Activated naive CD4-positive, alpha-beta T cell treated with anti-CD3 and anti-CD28 coated beads, Interleukin-2, amount 50 U/mL, for 24 hours (primary cell): Measurements from ENCODE around the gene TRPV5.

Experiments
- H3K27ac Mint-ChIP-seq: one replicate; pipeline ENCODE4 v1.8.0; 2021; ENCODE audit warnings: mild to moderate bottlenecking, mixed read lengths
- H3K27me3 Mint-ChIP-seq: one replicate; pipeline ENCODE4 v1.8.0; 2021; ENCODE audit warnings: mixed read lengths
- H3K36me3 Mint-ChIP-seq: one replicate; pipeline ENCODE4 v1.8.0; 2021; ENCODE audit warnings: mixed read lengths
- H3K4me1 Mint-ChIP-seq: one replicate; pipeline ENCODE4 v1.8.0; 2021; ENCODE audit warnings: mixed read lengths
- H3K4me3 Mint-ChIP-seq: one replicate; pipeline ENCODE4 v1.8.0; 2021; ENCODE audit warnings: mild to moderate bottlenecking, mixed read lengths
- H3K9me3 Mint-ChIP-seq: one replicate; pipeline ENCODE4 v1.8.0; 2021; ENCODE audit warnings: mixed read lengths

Gene TRPV5

GRCh38 chr7:142866361-142867096 lies 67.0 kb downstream of the TRPV5 start:
- Mint-ChIP-seq H3K4me1 (no peaks in the 10 kb centered on the region), H3K4me3 (no peak overlapping the region), H3K9me3 (no peaks in the 10 kb centered on the region), H3K36me3 (peaks cover 4% of the 10 kb centered on the region), H3K27ac (no peak overlapping the region), H3K27me3 (no peaks in the 10 kb centered on the region)

GRCh38 chr7:142865766-142866165 lies 67.8 kb downstream of the TRPV5 start:
- Mint-ChIP-seq H3K4me3 (no peak overlapping the region), H3K9me3 (no peaks in the 10 kb centered on the region), H3K4me1 (no peaks in the 10 kb centered on the region), H3K27me3 (no peaks in the 10 kb centered on the region), H3K36me3 (peaks cover 4% of the 10 kb centered on the region), H3K27ac (no peak overlapping the region)

DNA sequence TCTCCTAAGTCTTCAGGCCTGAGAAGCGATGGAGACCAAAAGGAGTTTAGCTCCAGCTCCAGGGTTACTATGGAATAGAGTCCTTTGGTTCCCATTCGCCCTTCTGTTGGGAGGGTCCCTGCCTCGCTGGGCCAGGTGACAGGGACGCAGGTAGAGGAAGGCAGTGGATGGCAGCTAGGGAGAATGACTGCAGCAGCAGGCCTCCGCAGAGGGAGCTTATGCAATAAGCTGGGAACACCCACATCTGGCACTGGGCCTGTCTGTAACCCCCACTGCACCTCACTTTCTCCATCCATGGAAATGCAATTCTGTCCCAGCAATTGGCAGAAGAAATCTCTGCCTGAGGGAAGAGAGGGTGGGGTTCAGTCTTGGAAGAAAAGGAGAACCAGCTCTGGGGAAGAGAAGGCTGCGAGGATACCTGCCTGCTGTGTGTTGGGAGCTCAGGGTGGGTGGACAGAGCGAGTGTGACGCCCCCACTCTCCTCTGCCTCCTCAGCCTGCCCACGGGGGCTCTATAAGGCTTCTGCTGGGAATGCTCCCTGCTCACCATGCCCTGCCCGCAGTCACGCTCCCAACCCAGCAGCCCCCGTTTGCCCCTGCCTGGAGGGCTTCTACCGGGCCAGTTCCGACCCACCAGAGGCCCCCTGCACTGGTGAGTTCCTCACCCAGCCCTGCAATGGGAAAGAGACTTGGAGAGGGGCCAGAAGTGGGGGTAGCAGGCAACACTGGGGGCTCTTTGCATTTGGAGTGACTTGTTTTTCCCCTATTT lies 68.4 kb downstream of the TRPV5 start:
- Mint-ChIP-seq H3K27ac (no peak overlapping the region), H3K4me1 (peaks cover 3% of the 10 kb centered on the region), H3K36me3 (peaks cover 4% of the 10 kb centered on the region), H3K4me3 (no peak overlapping the region), H3K27me3 (no peaks in the 10 kb centered on the region), H3K9me3 (no peaks in the 10 kb centered on the region)

- peaks cover 2% of the 10 kb centered on the region for H3K36me3 Mint-ChIP-seq
- H3K4me1 Mint-ChIP-seq = peaks cover 8% of the 10 kb centered on the region
- no peaks in the 10 kb centered on the region for H3K27me3 Mint-ChIP-seq
Observed at GRCh38 chr7:142863891-142864685, 69.5 kb downstream of the TRPV5 start.

GRCh38 chr7:142862786-142863400 lies 70.7 kb downstream of the TRPV5 start:
- Mint-ChIP-seq H3K27me3 (no peaks in the 10 kb centered on the region), H3K9me3 (no peaks in the 10 kb centered on the region), H3K36me3 (peaks cover 2% of the 10 kb centered on the region), H3K27ac (no peak overlapping the region), H3K4me3 (no peak overlapping the region), H3K4me1 (peaks cover 11% of the 10 kb centered on the region)

More at GRCh38 chr7:142863891-142864685, 69.5 kb downstream of the TRPV5 start:
- Mint-ChIP-seq H3K27ac (no peak overlapping the region), H3K4me3 (no peak overlapping the region), H3K9me3 (no peaks in the 10 kb centered on the region)

- H3K27ac Mint-ChIP-seq = no peak overlapping the region
Observed at GRCh38 chr7:142862351-142862750, 71.2 kb downstream of the TRPV5 start.

GRCh38 chr7:142860968-142861367 lies 72.6 kb downstream of the TRPV5 start:
- Mint-ChIP-seq H3K27me3 (no peaks in the 10 kb centered on the region), H3K4me1 (peaks cover 26% of the 10 kb centered on the region), H3K36me3 (peaks cover 2% of the 10 kb centered on the region), H3K27ac (peak overlapping the region; percentile 18), H3K9me3 (no peaks in the 10 kb centered on the region), H3K4me3 (no peak overlapping the region)

More at GRCh38 chr7:142862351-142862750, 71.2 kb downstream of the TRPV5 start:
- no peaks in the 10 kb centered on the region for H3K27me3 Mint-ChIP-seq
- peaks cover 16% of the 10 kb centered on the region for H3K4me1 Mint-ChIP-seq
- H3K36me3 Mint-ChIP-seq = peaks cover 2% of the 10 kb centered on the region
- H3K9me3 Mint-ChIP-seq = no peaks in the 10 kb centered on the region
- H3K4me3 Mint-ChIP-seq = no peak overlapping the region

DNA sequence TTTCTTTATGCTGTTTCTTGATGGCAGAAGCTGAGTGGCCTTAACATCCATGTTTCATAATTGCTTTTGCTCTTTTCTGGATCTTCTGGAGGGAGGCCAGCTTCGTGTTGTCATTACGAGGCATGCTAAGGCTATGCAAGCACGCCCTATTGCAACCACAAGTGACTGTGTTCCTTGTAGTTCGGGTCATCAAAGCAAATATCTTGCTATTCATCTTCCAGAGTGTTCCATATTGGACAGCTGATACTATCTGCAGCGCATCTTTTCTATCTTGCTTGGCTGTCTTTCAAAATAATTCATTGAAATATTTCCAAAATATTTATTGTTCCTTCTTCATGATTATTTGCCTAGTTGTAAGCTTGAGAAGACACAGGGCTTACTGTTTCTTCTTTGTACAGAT lies 73.7 kb downstream of the TRPV5 start:
- Mint-ChIP-seq H3K4me1 (peaks cover 33% of the 10 kb centered on the region), H3K27me3 (no peaks in the 10 kb centered on the region), H3K36me3 (peaks cover 2% of the 10 kb centered on the region), H3K4me3 (no peak overlapping the region), H3K9me3 (no peaks in the 10 kb centered on the region), H3K27ac (peak overlapping the region; percentile 27)

DNA sequence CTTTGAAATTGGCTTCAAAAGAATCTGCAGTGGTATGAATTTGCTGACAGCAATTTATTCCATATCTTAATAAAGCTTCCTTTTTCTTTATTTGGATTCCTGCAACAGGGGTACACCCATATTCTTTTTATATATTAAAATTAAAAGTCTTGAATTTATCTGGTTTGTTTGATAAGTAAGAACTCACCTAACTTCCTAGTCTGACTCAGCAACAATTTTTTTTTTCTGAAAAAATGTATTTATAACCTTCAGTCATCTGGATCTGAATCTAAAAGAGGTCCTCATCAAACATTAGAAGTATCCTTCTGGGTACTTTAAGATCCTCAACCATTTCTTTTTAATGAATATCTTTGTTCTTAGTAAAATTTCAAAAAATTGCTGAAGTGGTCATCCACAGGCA lies 74.1 kb downstream of the TRPV5 start:
- peaks cover 2% of the 10 kb centered on the region for H3K36me3 Mint-ChIP-seq
- no peak overlapping the region for H3K27ac Mint-ChIP-seq
- H3K4me3 Mint-ChIP-seq = no peak overlapping the region
- H3K27me3 Mint-ChIP-seq = no peaks in the 10 kb centered on the region
- no peaks in the 10 kb centered on the region for H3K9me3 Mint-ChIP-seq
- H3K4me1 Mint-ChIP-seq = peaks cover 33% of the 10 kb centered on the region
